Skin of body (tissue), 2 donors: ENCODE data around the gene UGT1A10. TPM values are rescaled to one million over a fixed set of nuclear protein-coding genes. Genes with fewer than 3 reads are reported as not detected.

Source experiments
- DNase-seq: peaks from one replicate; lab custom pipeline; 2025; lab: John Stamatoyannopoulos, UW
- total RNA-seq: library from RNA; depleted of rRNA; stranded (reverse); fragments of >200 nt; gene quantifications from one replicate; pipeline ENCODE4 v1.2.3, GENCODE V29; 2014

The UGT1A10 gene
- total RNA-seq, 1 donor from 2014 or later: not detected

DNA sequence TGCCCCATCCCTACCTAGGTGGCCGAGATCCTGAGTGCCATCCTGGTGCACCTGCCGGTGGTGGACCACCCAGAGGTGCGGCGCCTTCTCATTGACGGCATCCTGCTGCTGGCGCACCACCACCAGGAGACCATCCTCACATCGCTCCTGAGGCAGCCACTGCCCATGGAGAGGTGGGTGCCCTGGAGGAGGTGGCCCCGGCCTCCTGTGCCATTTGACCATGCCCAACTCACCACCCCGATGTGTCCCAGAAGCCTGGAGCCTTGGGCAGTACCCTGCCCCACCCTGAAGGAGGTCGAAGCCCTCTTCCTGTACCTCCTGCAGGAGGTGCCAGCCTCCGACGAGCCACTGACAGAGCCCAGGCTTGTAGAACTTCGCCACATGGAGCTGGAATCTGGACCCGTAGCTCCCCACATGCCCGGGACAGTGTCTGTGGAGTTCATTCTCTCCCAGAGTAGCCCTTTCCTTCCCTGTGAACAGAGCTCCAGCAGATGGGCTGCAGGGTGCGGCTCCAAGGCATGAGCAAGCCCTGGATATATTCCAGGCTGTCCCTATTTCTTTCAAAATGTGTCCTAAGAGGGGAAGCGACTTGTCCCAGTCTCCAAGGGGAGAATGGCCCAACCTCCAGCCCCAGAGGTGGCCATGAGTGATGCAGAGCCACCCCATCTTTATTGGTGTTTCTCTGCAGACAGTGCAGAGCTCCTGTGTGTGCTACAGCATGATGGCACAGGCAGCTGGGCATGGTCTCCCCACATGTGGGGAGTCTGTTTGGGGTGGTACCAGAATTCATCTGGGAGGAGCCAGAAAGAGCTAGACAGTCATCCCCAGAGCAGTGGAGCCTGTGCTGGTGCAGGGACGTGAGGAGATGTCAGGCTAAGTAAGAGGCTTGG, 183.9 kb downstream of the UGT1A10 start:
- DNase-seq: no peak

- no peak for DNase-seq
Observed at GRCh38 chr2:233820774-233821105, 184.5 kb downstream of the UGT1A10 start.

- DNase-seq: no peak
Observed at GRCh38 chr2:233821196-233821595, 184.9 kb downstream of the UGT1A10 start.

DNA sequence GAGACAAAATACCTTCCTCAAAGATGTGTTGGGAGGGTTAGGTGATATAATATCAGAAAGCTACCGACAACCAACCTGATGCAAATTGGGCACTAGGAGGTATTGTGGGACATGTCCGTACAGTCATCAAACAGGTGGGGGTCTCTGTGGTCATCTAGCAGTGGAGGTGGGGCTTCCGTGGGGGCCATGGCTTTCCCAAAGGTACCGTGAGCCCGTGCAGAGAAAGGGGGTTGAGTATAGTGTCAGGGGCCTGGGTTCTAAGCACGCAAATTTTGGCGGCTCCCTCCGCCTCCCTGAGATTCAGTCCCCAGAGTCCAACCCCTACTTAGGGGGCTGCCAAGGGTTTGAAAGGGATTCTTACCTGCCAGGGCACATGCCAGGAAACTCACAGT, 185.5 kb downstream of the UGT1A10 start:
- no peak for DNase-seq

GRCh38 chr2:233822101-233822771, 186.0 kb downstream of the UGT1A10 start:
- DNase-seq: no peak

Other genes starting within 250 kb of the UGT1A10 start
- gene USP40, start 69.7 kb upstream of the UGT1A10 start, total RNA-seq: 32.1 TPM
- gene UGT1A8, start 18.8 kb upstream of the UGT1A10 start, total RNA-seq: not detected
- gene UGT1A9, start 35.5 kb downstream of the UGT1A10 start, total RNA-seq: not detected
- gene UGT1A7, start 45.5 kb downstream of the UGT1A10 start, total RNA-seq: 0.30 TPM
- 3.0 TPM for gene UGT1A6, start 56.4 kb downstream of the UGT1A10 start, total RNA-seq
- gene UGT1A5, start 76.5 kb downstream of the UGT1A10 start, total RNA-seq: not detected
- gene UGT1A4, start 82.3 kb downstream of the UGT1A10 start, total RNA-seq: not detected
- gene UGT1A3, start 92.6 kb downstream of the UGT1A10 start, total RNA-seq: not detected
- 0.10 TPM for gene UGT1A1, start 123.8 kb downstream of the UGT1A10 start, total RNA-seq
- 0.49 TPM for gene MROH2A, start 141.9 kb downstream of the UGT1A10 start, total RNA-seq
- 6.6 TPM for gene HJURP, start 218.1 kb downstream of the UGT1A10 start, total RNA-seq